GM11168 (cell line): ENCODE measurements around the gene UBR4.
"Not testable (repeated sequence)": the region's sequence is repeated elsewhere in the genome, so short reads cannot be mapped to it uniquely, and the experiment has no call there.

Experiments used
- in situ Hi-C: fragments of 300-500 bp; cut with MboI; formaldehyde crosslinking; loops from one replicate; pipeline ENCODE4 v1.12.0; 2022; ENCODE audit warnings: low sequenced_read_pairs; ENCODE audit not compliant: unreplicated experiment

The UBR4 gene

GRCh38 chr1:19209990-19210771 lies at the start of gene UBR4:
Gene UBR4, minus strand, starts transcription at chr1:19210266. Its CDS starts 18 bp downstream, at chr1:19210248.
- in situ Hi-C loops, result no loop called here

- in situ Hi-C loops, result no loop called here
Measured at GRCh38 chr1:19258353-19258752, 48.3 kb upstream of the UBR4 start.

- in situ Hi-C loops, result no loop called here
Measured at GRCh38 chr1:19257178-19257914, 47.3 kb upstream of the UBR4 start.

DNA sequence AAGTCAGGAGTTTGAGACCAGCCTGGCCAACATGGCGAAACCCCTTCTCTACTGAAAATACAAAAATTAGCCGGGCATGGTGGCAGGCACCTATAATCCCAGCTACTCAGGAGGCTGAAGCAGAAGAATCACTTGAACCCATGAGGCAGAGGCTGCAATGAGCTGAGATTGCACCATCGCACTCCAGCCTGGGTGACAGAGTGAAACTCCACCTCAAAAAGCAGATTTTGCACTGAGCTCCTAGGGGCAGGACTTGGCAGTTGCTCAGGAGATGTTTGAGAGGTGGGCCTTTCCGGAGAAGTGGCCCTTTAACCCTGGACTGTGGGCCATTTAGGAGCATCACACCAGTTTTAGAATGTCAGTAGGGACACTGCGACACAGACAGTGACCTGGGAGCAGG lies 46.2 kb upstream of the UBR4 start:
- in situ Hi-C loops, result not testable (repeated sequence)

DNA sequence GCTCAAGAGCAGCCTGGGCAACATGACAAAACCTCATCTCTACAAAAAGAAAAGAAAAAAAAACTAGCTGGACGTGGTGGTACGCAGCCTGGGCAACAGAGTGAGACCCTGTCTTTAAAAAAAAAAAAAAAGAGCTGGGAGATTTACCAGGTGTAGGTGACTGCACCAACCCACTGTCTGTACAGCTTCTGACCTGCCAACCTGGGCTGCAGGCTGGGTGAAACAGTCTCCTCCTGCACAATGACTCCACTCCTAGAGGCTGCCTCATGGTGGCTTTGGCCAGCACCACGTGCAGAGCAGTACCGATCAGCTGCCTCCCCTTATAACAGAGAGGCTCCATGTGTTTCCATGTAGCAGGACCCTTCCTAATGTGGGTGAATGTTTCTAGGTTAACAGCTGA lies 45.2 kb upstream of the UBR4 start:
- in situ Hi-C loops, result no loop called here

- in situ Hi-C loops, result no loop called here
Measured at GRCh38 chr1:19254416-19254815, 44.4 kb upstream of the UBR4 start.

DNA sequence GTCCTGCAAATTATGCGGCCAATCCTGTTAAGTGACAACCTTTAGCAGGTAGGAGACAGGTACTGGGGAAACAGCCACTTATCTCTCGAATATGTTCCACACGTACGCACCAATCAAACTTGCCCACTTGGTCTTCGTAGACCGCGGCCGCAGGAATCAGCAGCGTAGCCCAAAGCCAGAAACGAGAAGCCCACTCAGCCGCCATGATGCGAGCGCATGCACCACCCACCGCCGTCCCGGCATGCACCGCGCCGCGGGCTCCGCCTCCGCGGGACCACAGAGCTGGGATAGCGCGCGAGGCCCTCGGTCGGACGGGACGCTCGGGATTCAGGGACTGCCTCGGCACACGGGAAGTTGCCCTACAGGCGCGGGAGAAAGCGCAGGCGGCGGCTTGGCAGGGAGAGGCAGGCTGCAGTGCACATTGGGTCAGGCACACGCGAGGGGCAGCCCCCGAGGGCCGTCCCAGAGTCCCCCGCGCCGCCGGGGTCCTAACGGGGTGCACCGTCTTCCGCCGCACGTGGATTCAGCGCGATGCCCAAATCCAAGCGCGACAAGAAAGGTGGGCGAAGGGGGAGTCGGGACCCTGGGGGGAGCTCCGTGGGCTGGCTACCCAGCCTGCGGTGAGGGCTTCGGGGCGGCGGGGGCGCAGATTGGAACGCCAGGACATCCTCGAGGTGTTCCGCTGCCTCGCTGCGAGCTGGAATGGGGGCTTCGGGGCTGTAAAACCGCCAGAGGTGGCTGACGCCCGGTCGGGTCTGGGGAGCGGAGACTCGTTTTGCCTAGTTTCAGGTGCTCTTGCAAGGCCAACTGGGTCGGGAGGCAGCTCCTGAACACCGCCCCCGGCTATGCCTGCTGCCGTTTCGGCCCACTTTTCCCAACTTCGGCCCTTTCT lies 41.5 kb upstream of the UBR4 start, which contains the start of the genes EMC1 and MRTO4:
EMC1 (minus strand) TSS at position 220 of the 892 bp plus-strand sequence; CDS start at position 205, 15 bp downstream.
MRTO4 (plus strand) TSS at position 501 of the 892 bp plus-strand sequence; CDS start at position 532, 31 bp downstream.
- in situ Hi-C loops, result no loop called here

GRCh38 chr1:19250629-19251304 lies 40.7 kb upstream of the UBR4 start:
- in situ Hi-C loops, result no loop called here

DNA sequence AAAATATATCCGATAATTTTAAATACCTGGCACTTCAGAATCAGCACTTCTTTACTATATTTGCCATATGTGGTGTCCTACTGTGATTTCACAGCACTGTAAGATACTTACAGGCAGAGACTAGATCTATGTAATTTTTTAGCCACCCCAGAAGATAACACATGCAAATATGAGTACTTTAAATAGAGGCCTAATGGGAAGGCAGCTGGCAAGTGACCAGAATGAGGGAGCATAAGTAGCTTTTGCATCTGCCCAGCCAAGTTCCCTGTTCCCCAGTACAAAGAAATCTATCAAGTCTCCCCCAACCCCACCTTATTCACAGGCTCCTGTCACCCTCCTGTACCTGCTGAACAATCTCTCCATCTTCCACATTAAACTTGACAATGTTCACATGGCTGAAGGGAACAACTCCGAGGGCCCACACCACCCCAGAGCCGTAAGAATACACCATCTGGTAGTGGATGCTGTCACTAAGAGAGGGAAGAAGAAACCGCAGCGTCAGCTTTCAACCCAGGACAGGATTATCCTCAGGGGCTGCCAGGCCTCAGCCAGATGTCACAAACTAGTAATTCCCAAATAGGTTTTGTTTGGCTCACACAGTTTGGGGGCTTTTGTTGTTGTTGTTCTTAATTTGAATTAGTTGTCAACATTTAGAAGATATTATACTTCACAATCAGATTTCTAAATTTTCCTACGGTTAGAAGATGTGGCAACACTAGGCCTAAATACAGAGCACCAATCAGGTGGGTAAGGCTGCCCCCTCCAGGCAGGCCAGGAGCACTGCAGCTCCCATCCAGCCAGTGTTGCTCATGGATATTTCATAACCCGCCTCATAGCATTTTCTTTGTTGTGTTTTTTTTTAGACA lies 30.8 kb upstream of the UBR4 start:
- in situ Hi-C loops, result no loop called here

- in situ Hi-C loops, result no loop called here
Measured at GRCh38 chr1:19239876-19240275, 29.8 kb upstream of the UBR4 start.

DNA sequence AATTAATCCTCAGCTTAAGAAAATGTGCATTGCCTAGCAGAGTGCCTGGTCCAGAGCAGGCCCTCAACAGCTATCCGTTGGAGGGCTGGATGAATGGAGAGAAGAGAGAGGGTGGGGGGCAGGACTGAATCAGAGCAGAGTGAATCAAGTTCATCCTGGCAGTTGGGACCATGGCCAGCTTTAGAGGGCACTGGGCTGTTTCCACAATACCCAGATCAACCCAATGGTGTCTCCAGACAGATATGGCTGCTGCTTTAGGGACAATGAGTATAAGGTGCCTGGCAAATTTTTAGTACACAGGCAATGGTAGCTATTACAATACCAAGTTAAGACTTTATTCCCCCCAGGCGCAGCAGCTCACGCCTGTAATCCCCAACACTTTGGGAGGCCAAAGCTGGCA lies 24.2 kb upstream of the UBR4 start:
- in situ Hi-C loops, result no loop called here

DNA sequence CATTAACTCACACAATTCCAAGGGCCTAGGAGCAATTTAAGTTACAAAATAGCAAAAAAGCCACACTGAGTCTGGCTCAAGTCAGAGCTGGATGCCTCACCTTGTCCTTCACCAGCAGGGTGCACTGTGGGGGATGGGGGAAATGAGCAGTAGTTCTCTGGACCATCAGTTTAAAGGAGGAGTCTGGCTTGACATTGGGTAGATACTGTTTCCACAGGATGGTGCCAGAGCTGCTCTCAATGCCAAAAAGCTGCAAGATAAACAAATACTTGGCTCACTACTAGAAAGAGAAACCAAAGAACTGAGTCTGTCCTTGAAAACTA lies 22.4 kb upstream of the UBR4 start:
- in situ Hi-C loops, result no loop called here

DNA sequence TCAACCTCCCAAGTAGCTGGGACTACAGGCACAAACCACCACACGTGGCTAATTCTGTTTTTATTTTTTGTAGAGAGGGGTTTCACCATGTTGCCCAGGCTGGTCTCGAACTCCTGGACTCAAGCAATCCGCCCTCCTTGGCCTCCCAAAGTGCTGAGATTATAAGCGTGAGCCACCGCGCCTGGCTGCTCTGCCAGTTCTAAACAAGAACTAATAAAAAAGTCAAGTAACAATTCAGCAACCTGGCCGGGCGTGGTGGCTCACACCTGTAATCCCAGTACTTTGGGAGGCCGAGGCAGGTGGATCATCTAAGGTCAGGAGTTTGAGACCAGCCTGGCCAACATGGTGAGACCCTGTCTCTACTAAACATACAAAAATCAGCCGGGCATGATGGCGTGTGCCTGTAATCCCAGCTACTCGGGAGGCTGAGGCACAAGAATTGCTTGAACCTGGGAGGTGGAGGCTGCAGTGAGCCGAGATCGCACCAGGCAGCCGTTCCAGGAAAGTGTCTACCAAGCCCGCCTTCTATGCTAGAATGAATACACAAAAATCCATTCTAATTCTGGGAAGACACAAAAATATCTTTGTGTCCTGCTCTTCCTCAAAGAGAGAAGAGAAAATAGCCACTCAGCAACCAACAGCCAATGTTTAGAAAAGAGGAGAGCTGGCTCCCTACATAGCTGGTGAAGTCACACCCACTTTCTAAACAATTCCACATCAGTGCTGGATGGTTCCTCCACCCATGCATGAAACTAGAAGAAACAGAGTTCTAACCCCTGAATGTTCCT lies 21.9 kb upstream of the UBR4 start:
- in situ Hi-C loops, result not testable (repeated sequence)

DNA sequence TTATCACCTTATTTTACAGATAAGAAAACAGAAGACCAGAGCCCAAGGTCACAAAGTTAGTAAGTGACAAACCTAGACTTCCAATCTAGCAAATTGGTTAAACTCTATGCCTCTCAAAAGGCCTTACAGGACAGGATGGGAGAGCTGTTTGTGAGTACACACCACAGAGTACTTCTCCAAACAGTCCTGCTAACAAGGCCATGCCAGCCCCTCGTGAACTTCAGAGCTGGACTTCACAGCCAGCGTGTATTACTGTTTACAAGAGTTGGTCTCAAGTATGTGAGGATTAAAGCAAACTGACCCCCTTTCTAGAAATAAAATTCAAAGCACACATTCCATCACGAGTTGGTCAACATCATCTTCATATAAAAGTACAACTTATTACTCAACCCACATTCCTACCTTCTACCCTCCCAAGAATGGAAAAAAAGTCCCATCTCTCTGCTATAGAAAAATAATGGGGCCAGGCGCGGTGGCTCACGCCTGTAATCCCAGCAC lies 19.8 kb upstream of the UBR4 start:
- in situ Hi-C loops, result no loop called here

- in situ Hi-C loops, result no loop called here
Measured at GRCh38 chr1:19229229-19229628, 19.2 kb upstream of the UBR4 start.

DNA sequence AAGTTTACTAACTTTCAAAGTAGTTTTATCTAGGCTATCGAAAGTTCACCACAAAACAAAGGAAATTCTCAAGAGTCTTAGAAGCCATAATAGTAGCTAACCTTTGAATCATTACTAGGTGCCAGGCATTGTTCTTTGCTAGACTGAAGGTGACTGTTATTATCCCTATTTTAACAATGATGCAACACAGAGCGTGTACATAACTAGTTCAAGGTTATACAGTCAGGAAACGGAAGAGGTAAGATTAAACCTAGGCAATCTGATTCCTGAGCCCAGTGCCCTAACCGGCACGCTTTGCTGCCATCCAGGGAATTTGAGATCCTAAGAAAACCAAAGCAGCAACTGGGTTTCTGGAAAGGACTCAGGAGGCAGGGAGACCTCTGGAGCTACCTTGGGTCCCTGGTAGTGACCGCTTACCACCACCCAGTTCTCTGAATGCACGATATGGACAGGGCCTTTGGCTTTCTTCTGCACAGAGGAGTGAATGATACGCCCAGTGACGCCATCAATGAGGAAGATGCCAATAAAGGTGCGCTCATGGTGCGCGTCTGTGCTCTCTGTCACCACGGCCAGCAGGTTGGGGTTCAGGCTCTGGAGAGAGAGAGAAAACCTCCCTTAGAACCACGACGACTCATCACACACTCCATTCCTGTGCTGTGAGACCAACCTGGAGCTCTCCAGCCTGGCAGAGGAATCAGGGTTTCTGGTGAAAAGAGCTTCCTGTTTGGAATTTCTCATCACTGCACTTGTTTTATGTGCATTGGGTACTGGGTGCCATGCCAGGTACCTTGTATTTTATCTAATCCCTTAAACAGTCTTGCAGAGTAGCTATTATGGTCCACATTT lies 13.1 kb upstream of the UBR4 start:
- in situ Hi-C loops, result no loop called here

DNA sequence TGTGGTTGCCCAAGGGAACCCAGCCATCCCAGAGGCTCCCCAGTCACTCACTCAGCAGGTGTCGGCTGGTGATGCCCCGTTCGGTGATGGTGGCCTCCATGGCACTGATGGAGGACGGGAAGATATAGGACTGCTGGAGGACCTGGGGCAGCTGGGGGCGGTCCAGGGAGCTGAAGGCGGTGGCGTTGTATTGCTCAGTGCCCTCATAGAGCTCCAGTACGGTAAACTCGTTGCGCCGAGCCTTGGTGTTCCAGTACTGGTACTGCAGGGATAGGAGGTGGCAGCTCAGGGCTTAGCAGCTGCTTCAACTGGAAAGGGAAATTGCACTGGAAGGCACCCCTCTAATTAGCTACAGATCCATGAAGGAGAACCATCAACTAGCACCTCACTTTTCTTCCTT lies 12.5 kb upstream of the UBR4 start:
- in situ Hi-C loops, result no loop called here
